HL-60 (cell line): ENCODE data around the gene DNMT3A.

Source experiments
- DNase-seq, 2 experiments: peaks; one replicate each; pipeline ENCODE4 v3.0.0-alpha.2; 2010 to 2020; ENCODE audit warnings: low read depth in 1 of 2, low spot score in 1 of 2
- H3K27ac ChIP-seq: fragments of 250-450 bp; sonication (Bioruptor Pico); replicated peaks from 2 replicates; pipeline ENCODE4 v1.5.1; 2020; ENCODE audit warnings: mild to moderate bottlenecking, moderate library complexity
- H3K27me3 ChIP-seq: fragments of 250-450 bp; sonication (Bioruptor Pico); 2 replicates; pipeline ENCODE4 v1.5.1; 2021; ENCODE audit warnings: mild to moderate bottlenecking, moderate library complexity; ENCODE audit not compliant: insufficient read depth, poor library complexity, severe bottlenecking
- H3K4me3 ChIP-seq: replicated peaks from 2 replicates; pipeline ENCODE4 v1.5.1; 2011; ENCODE audit warnings: mild to moderate bottlenecking, control low read depth, low read length; ENCODE audit not compliant: insufficient read depth
- CTCF ChIP-seq: IDR thresholded peaks from one replicate; pipeline ENCODE4 v1.5.1; 2011; ENCODE audit warnings: low read length, control low read depth, inconsistent platforms; ENCODE audit not compliant: insufficient read depth
- GABPA ChIP-seq: IDR thresholded peaks from 2 replicates; pipeline ENCODE4 v1.6.1; 2012; ENCODE audit warnings: low read depth
- POLR2AphosphoS5 ChIP-seq: IDR thresholded peaks from 2 replicates; pipeline ENCODE4 v1.6.1; 2012; ENCODE audit warnings: low read depth
- REST ChIP-seq: IDR thresholded peaks from 2 replicates; pipeline ENCODE4 v1.6.1; 2012; ENCODE audit warnings: low read depth; ENCODE audit not compliant: insufficient replicate concordance
- SPI1 ChIP-seq: IDR thresholded peaks from 2 replicates; pipeline ENCODE4 v1.6.1; 2012; ENCODE audit warnings: low read depth, mild to moderate bottlenecking, borderline replicate concordance

Gene DNMT3A

GRCh38 chr2:25306777-25307368 is 34.9 kb downstream of the DNMT3A start:
- no peak overlapping the region for H3K4me3 ChIP-seq
- H3K27me3 ChIP-seq: no peaks in the 10 kb centered on the region
- peak; percentile 72 to 82 for DNase-seq
- no peak overlapping the region for H3K27ac ChIP-seq
- TF ChIP-seq SPI1: peak; percentile 81; the same call in 1 of the 2 replicates
- no peak for TF ChIP-seq CTCF
- 0 out of 2 replicates have a peak, but pooled peaks have one; percentile 39 for TF ChIP-seq POLR2AphosphoS5
- TF ChIP-seq GABPA: no peak
- no peak for TF ChIP-seq REST

- no peak for DNase-seq
- Histone ChIP-seq H3K4me3 (no peak overlapping the region), H3K27me3 (no peaks in the 10 kb centered on the region), H3K27ac (no peak overlapping the region)
- no peak for TF ChIP-seq POLR2AphosphoS5
- TF ChIP-seq SPI1: no peak
- TF ChIP-seq GABPA: no peak
Observed at GRCh38 chr2:25305775-25306174, 36.0 kb downstream of the DNMT3A start.

GRCh38 chr2:25304826-25305596 is 36.7 kb downstream of the DNMT3A start:
- peak overlapping the region; percentile 34 for H3K27ac ChIP-seq
- TF ChIP-seq GABPA (no peak), CTCF (no peak), REST (no peak), SPI1 (peak; percentile 16; the same call in 1 of the 2 replicates), POLR2AphosphoS5 (no peak)
- H3K4me3 ChIP-seq: no peak overlapping the region
- DNase-seq: peak in 1 of 2 experiments; percentile 20
- no peaks in the 10 kb centered on the region for H3K27me3 ChIP-seq

- TF ChIP-seq REST (peak; percentile 48), POLR2AphosphoS5 (peak; percentile 82), GABPA (no peak), SPI1 (no peak), CTCF (no peak)
- H3K27ac ChIP-seq: peak overlapping the region; percentile 34
- H3K4me3 ChIP-seq: no peak overlapping the region
- peak; percentile 83 to 86 for DNase-seq
- no peaks in the 10 kb centered on the region for H3K27me3 ChIP-seq
Observed at GRCh38 chr2:25304321-25304720, 37.4 kb downstream of the DNMT3A start.
